ENCODE data around the gene RTCA. TPM values are rescaled to one million over a fixed set of nuclear protein-coding genes. Genes with fewer than 3 reads are reported as not detected.
"Not testable (repeated sequence)": the region's sequence is repeated elsewhere in the genome, so short reads cannot be mapped to it uniquely, and the experiment has no call there.

RTCA gene
- polyA plus RNA-seq, 3 donors = 29.9 to 36.7 (median 34.6) TPM

DNA sequence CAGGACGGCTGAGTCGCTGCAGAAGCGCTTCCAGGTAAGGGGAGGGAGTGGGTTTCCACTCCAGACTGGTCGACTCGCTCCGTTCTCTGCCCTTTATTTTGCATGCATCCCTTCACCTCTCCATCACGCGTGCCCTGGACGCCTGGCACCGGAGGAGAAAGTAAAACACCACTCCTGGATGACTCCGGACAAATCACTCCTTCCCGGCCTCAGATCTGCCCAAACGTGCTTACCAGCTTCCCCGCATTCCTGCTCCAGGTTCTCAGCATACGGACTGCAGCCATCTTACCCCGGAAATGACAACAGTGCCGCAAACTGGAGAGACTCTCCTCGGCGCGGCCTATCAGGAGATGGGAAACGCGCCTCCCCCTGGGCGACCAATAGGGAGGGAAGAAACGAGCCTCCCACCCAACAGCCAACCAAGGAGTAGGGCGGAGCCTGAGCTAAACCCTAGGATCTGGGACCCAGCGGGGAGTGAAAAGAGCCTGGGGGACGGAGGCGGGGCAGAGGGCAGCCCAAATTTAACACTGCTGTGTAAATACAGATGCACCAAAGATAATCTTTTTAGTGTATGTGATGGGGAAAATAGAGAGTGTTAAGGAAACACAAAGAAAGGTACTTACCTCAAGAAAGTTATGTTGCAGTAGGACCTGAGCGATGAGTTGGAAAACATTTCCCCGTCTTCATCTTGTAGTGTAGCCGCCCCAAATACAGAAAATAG is 16.3 kb upstream of the RTCA start, which contains the start of gene DBT:
DBT (minus strand) TSS at position 298 of the 721 bp plus-strand sequence; CDS start at position 284, 14 bp downstream.
- peak; percentile 85 to 97 (median 92) for DNase-seq (ENCODE audit: extremely low read depth in 1 of 11, low read depth in 9 of 11, low spot score in 4 of 11)

DNA sequence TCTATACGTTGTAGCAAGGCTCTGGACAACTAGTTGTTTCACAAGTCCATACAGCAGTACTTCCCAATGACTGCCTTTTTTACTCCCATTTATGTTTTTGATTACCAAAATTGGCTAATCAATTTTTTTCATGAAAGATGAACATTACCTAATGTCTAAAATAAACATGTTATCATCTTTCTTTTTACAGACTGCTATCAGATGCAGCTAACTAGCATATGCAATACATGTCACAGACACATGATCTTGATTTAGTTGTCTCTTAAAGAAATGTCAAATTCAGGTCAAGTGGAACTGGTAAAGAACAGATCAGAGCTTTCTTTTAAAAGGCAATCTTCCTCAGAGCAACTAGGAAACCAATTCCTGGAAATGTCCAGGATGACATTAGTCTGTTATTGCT is 15.8 kb upstream of the RTCA start:
- DNase-seq (ENCODE audit: extremely low read depth in 1 of 11, low read depth in 9 of 11, low spot score in 4 of 11) = peak in 1 of 11 donors; percentile 3

DNA sequence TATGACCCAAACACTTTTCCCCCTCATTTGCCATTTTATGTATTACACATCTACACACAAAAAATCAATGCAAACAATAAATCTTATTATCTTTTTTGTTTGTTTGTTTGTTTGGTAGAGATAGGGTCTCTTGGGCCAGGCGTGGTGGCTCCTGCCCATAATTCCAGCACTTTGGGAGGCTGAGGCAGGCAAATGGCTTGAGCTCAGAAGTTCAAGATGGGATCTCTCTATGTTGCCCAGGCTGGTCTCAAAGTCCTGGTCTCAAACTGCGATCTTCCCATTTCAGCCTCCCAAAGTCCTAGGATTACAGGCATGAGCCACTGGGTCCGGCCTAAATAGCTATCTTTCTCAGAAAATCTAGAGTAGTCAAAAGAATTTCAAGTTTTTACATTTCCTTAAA is 15.2 kb upstream of the RTCA start:
- no peak for DNase-seq (ENCODE audit: extremely low read depth in 1 of 11, low read depth in 9 of 11, low spot score in 4 of 11)

DNA sequence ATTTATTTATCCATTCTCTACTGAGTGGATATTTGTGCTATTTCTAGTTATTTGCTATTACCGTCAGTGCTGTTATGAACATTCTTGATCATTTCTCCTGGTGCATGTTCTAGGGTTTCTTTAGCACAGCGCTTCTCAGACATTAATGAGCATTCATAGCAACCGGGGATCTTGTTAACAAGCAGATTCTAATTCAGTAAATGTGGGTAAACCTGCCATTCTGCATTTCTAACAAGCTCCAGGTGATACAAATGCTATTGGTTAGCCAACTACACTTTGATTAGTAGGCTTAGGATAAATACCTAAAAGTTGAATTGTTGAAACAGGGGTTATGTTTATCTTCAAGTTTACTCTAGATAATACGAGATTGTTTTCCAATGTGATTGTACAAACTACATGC is 13.1 kb upstream of the RTCA start:
- DNase-seq (ENCODE audit: extremely low read depth in 1 of 11, low read depth in 9 of 11, low spot score in 4 of 11) = no peak

DNA sequence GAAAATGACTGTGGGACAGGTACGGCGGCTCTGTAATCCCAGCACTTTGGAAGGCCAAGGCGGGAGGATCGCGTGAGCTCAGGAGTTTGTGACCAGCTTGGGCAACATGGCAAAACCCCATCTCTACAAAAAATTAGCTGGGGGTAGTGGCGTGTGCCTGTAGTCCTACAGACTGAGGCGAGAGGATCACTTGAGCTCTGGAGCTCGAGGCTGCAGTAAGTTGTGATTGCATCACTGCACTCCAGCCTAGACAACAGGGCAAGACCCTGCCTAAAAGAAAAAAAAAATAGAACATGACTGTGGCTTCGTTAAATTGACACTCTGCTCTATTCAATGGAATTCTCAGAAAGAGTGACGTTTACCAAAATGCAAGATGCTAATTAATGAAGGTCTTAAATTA is 12.5 kb upstream of the RTCA start:
- DNase-seq (ENCODE audit: extremely low read depth in 1 of 11, low read depth in 9 of 11, low spot score in 4 of 11) = no peak

DNA sequence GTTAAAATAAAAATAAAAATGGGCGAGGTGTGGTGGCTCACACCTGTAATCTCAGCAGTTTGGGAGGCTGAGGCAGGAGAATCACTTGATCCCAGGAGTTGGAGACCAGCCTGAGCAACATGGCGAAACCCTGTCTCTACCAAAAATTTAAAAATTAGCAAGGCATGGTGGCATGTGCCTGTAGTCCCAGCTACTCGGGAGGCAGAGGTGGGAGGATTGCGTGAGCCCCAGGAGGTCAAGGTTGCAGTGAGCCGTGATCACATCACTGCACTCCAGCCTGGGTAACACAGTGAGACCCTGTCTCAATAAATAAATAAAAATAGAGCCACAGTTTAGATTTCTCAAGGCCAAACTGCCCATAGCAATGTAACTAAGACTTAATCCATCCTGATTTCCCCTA is 9.7 kb upstream of the RTCA start:
- DNase-seq (ENCODE audit: extremely low read depth in 1 of 11, low read depth in 9 of 11, low spot score in 4 of 11) = not testable (repeated sequence)

DNA sequence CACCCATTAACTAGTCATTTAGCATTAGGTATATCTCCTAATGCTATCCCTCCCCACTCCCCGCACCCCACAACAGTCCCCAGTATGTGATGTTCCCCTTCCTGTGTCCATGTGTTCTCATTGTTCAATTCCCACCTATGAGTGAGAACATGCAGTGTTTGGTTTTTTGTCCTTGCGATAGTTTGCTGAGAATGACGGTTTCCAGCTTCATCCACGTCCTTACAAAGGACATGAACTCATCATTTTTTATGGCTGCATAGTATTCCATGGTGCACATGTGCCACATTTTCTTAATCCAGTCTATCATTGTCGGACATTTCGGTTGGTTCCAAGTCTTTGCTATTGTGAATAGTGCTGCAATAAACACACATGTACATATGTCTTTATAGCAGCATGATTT is 7.6 kb upstream of the RTCA start:
- not testable (repeated sequence) for DNase-seq (ENCODE audit: extremely low read depth in 1 of 11, low read depth in 9 of 11, low spot score in 4 of 11)

DNA sequence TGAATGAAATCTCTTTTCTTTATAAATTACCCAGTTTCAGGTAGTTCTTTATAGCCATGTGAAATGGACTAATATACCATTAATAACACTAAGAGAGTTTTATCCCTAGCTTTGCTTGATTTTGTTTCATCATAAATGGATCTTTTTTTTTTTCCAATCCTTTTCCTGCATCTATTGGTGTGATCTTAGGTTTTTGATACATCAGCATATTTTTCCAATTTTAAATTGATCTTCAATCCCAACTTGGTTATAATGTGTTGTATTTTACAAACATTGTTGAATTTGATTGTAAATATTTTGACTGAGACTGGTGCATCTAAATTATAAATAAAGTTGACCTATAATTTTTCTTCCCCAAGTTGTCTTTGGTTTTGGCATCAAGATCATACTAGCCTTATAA is 4.3 kb upstream of the RTCA start:
- no peak for DNase-seq (ENCODE audit: extremely low read depth in 1 of 11, low read depth in 9 of 11, low spot score in 4 of 11)

DNA sequence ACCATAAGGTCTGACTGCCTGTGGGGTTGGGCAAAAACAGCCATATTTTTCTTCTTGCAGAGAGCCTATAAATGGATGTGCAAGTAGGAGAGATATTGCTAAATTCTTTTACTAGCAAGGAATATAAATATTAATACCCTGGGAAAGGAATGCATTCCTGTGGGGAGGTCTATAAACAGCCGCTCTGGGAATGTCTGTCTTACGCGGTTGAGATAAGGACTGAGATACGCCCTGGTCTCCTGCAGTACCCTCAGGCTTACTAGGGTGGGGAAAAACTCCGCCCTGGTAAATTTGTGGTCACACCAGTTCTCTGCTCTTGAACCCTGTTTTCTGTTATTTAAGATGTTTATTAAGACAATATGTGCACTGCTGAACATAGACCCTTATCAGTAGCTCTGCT is 1.9 kb upstream of the RTCA start:
- DNase-seq (ENCODE audit: extremely low read depth in 1 of 11, low read depth in 9 of 11, low spot score in 4 of 11) = not testable (repeated sequence)

DNA sequence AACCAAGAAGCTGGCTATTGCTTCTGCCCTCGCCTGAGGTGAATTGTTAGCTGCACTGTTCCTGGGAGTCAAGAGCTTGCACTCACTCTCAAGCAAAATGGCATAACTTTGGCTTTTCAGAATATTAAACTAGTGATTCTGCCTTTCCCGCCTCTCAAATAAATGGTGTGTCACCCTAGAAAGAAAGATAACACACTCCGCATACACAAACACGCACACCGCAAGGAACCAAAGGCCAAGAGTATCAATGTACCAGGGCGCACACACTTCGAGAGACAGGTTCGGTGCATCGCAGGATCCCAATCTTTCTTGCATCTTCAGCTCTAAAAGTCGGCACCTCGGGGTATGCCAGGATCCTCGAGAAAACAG is 470 bp upstream of the RTCA start:
- DNase-seq (ENCODE audit: extremely low read depth in 1 of 11, low read depth in 9 of 11, low spot score in 4 of 11) = peak in 2 of 11 donors; percentile 21 to 22

DNA sequence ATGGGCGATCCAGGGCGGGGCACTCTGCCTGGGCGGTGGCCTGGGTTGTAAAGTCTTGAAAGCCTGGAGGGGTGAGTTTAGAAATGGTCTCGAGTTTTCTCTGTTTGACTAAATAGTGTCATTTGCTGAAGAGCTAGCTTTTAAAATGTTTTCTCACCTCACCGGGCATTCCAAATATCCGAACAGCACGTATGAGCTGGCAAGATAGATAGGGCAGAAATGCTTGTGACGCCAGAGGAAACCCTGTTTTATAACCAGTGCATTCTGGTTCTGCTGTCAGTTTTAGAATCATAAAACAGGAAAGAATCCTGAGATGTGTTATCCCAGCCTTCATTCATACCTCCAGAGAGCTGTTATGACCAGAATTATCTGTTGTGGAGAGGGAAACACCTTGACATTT is 725 bp downstream of the RTCA start:
- peak in 1 of 11 donors; percentile 2 for DNase-seq (ENCODE audit: extremely low read depth in 1 of 11, low read depth in 9 of 11, low spot score in 4 of 11)

DNA sequence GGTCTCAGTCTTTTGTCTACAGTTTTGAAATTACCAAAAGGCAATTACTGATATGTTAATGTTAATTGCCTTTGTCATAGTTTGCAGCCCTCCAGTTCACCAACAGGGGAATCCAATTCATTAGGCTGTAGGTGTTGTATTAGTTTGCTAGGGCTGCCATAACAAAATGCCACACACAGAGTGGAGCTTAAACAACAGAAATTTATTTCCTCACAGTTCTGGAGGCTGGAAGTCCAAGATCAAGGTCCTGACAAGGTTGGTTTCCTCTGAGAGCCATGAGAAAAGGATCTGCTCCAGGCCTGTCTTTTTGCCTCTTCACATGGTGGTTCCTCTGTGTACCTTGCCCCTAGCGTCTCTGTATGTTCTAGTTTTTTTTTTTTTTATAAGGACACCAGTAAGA is 1.3 kb downstream of the RTCA start:
- no peak for DNase-seq (ENCODE audit: extremely low read depth in 1 of 11, low read depth in 9 of 11, low spot score in 4 of 11)

DNA sequence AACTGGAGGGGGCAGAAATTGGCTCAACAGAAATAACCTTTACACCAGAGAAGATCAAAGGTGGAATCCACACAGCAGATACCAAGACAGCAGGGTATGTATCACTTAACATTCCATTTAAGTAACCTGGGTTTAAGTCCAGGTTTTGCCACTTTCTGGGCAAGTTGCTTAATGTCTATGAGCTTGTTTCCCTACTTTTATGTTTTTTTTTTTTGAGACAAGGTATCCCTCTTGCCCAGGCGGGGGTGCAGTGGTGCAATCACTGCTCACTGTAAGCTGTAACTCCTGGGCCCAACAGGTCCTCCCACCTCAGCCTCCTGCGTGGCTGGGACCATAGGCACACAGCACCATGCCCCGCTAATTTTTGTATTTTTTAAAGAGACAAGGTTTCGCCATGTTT is 2.2 kb downstream of the RTCA start:
- no peak for DNase-seq (ENCODE audit: extremely low read depth in 1 of 11, low read depth in 9 of 11, low spot score in 4 of 11)

DNA sequence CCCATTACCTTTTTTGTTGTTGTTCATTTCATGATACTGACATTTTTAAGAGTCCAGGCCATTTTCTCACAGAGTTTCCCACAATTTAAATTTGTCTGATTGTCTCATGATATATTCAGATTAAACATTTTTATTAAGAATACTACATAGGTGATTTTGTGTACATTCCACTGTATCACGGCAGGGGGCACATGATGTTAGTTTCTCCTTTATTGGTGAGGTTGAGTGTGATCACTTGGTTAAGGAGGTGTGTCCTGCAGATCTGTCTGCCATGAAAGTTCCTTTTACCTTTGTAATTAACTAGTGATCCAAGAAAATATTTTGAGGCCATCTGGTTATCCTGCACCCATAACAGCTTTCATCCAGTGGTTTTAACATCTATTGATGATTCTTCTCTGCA is 11.8 kb downstream of the RTCA start:
- DNase-seq (ENCODE audit: extremely low read depth in 1 of 11, low read depth in 9 of 11, low spot score in 4 of 11) = no peak

DNA sequence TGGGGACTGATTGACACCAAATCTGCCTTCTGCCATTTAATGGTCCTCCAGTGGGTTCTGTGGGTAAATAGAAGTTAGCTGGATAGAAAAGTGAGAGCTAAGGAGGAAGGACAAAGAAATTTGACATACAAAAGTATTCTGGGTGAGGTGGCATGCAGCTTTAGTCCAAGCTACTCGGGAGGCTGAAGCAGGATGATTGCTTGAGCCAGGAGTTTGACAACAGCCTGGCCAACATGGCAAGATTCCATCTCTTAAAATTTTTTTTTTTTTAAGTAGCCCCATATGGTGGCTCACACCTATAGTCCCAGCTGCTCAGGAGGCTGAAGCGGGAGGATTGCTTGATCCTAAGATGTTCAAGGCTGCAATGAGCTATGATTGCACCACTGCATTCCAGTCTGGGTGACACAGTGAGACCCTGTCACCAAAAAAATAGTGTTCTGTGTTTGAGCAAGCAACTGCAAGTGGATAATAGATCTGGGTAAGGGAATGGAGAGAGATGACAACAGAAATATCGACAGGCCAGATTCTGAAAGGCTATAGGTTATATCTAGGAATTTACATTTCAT is 13.4 kb downstream of the RTCA start:
- DNase-seq (ENCODE audit: extremely low read depth in 1 of 11, low read depth in 9 of 11, low spot score in 4 of 11) = no peak

DNA sequence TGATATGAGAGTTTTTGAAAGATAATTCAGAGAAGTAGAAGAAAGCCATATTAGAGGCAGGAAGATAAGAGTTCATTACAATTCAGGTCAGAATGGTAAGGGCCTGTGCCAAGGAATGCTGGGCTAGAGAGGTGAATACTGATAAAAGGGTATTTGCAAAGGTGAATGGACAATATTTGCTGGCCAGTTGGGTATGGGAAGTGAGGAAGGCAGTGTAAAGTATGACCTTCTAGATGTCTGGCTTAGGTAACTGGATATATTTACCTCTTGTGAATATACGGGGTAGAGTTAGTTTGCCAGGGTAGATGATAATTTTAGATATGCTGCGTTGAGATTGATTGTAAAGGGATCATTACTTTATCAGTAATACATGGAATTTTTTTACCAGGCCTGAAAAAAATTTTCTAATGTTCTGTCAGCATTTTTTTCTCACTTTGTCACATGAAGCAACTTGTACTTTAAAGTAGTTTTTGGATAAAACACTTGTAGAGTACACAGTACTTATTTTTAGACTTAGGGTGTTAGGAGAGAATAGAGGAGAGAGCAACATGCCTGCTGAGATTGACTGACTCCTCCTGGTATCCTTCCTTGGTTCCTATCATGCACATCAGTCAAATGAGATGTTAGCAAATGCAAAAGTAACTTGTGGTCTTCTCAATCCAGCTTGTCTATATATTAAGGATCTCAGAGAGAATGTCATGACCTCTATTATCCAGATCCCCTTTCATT is 14.1 kb downstream of the RTCA start:
- no peak for DNase-seq (ENCODE audit: extremely low read depth in 1 of 11, low read depth in 9 of 11, low spot score in 4 of 11)

DNA sequence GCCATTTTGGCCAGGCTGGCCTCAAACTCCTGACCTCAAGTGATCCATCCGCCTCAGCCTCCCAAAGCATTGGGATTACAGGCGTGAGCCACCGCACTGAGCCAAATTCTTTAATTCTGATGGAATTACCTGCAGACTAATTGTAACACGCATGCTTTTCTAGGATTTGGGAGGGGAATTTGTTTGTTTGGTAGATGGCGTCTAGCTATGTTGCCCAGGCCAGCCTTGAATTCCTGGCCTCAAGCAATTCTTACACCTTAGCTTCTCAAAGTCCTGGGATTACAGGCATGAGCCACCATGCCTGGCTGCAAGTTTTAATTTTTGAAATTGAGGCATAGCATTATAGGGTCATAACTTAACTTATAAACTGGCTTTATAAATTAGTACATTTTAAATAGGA is 18.6 kb downstream of the RTCA start:
- no peak for DNase-seq (ENCODE audit: extremely low read depth in 1 of 11, low read depth in 9 of 11, low spot score in 4 of 11)

DNA sequence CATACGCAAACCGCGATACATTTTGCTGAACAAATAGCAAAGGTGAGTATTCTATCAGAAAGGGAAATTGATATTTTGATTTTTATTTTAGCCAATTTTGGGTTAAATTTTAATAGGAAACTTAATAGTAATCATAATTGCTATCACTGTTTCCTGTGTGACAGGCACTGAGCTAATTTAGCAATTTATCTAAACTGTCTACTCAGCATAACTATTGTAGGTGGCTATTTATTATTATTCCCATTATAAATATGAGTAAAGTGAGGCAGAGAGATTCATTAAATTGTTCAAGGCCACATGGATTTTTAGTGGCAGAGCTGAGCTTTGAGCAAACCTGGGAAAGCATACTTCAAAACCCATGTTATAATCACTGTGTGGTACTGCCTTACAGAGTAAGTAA is 21.1 kb downstream of the RTCA start:
- DNase-seq (ENCODE audit: extremely low read depth in 1 of 11, low read depth in 9 of 11, low spot score in 4 of 11) = no peak

DNA sequence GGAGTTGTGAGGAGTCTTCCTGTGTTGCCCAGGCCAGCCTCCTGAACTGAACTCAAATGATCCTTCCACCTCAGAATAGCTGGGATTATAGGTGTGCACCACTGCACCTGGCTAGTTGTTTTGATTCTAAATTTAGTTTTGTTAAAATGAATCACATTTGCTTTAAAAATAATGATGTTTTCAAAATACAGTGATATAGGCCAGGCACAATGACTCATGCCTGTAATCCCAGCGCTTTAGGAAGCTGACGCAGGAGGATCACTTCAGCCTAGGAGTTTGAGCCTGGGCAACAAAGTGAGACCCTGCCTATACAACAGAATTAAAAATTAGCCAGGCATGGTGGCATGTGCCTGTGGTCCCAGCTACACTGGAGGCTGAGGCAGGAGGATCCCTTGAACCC is 24.3 kb downstream of the RTCA start:
- DNase-seq (ENCODE audit: extremely low read depth in 1 of 11, low read depth in 9 of 11, low spot score in 4 of 11) = no peak

DNA sequence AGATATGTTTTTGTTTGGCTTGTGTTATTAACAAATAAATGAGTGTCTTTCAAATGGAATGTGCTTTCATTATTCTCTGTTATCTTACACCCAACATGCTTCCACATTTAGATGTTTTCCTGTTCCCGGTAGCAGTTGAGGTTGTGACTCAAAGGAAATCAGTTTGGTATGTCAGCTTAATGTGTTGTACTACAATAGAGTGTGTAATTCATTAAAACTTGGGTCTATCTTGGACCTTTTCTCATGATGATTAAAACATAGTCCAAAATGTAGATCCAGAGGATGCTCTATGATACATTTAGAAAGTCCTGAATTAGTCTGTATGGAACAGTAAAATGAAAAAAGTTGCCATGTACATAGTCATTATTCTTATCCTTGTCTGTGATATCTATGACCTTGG is 26.7 kb downstream of the RTCA start:
- no peak for DNase-seq (ENCODE audit: extremely low read depth in 1 of 11, low read depth in 9 of 11, low spot score in 4 of 11)

Data from renal cortex interstitium (tissue), 11 donors.